GM12865 (cell line): ENCODE data around the gene ARHGEF17.

Experiments used
- DNase-seq: peaks from one replicate; pipeline ENCODE4 v3.0.0; 2010; ENCODE audit warnings: low read depth
- H3K4me3 ChIP-seq: 2 replicates; pipeline ENCODE4 v1.5.1; 2011; ENCODE audit warnings: mild to moderate bottlenecking, low read depth, low read length, control low read depth
- CTCF ChIP-seq: IDR thresholded peaks from 2 replicates; pipeline ENCODE4 v1.5.1; 2011; ENCODE audit warnings: low read length, control low read depth, low read depth, inconsistent platforms; ENCODE audit not compliant: insufficient read depth; ENCODE audit errors: missing control alignments

ARHGEF17 gene

GRCh38 chr11:73358071-73358470 lies 50.0 kb downstream of the ARHGEF17 start:
- no peak for DNase-seq
- no peak overlapping the region for H3K4me3 ChIP-seq
- TF ChIP-seq CTCF: no peak

- DNase-seq: no peak
- no peak for TF ChIP-seq CTCF
- H3K4me3 ChIP-seq: no peak overlapping the region
Measured at GRCh38 chr11:73359341-73359740, 51.3 kb downstream of the ARHGEF17 start.

- peak; percentile 44 for TF ChIP-seq CTCF
- DNase-seq: no peak
- H3K4me3 ChIP-seq: no peak overlapping the region
Measured at GRCh38 chr11:73359930-73360742, 52.1 kb downstream of the ARHGEF17 start.

- no peak overlapping the region for H3K4me3 ChIP-seq
- DNase-seq: no peak
- TF ChIP-seq CTCF: no peak
Measured at GRCh38 chr11:73360743-73361369, 52.8 kb downstream of the ARHGEF17 start.

GRCh38 chr11:73361953-73362776 lies 54.1 kb downstream of the ARHGEF17 start:
- DNase-seq: no peak
- TF ChIP-seq CTCF: no peak
- no peak overlapping the region for H3K4me3 ChIP-seq

- no peak overlapping the region for H3K4me3 ChIP-seq
- DNase-seq: no peak
- no peak for TF ChIP-seq CTCF
Measured at GRCh38 chr11:73363147-73363546, 55.1 kb downstream of the ARHGEF17 start.
